K562 (cell line): Measurements from ENCODE around the gene VIM. TPM values are rescaled to one million over a fixed set of nuclear protein-coding genes. Genes with fewer than 3 reads are reported as not detected.
A peak's percentile ranks its signal among the peaks of the same experiment; 100 is the strongest.

Source experiments
- ATAC-seq: fragments of 200-7000 bp; cut with Tn5 transposase; 3 replicates; pipeline ENCODE4 v1.9.1; 2020; ENCODE audit warnings: moderate library complexity
- BruUV-seq: library from RNA; stranded (reverse); fragments of 400-500 nt; replicated peaks from 2 replicates; lab custom pipeline; 2021; lab: Mats Ljungman, UMichigan
- CTCF ChIA-PET: fragments of 300-600 bp; formaldehyde crosslinking; extraction: SDS; loops from one replicate; lab custom pipeline; 2021; ENCODE audit warnings: low intra/inter-chr PET ratio; lab: Yijun Ruan, JAX
- POLR2A ChIA-PET: fragments of 300-600, 350-650 bp; sonication (Branson Sonifier 250); formaldehyde crosslinking; extraction: SDS; loops from one replicate; lab custom pipeline; 2021; ENCODE audit warnings: antibody characterized with exemption, inconsistent platforms; lab: Yijun Ruan, JAX
- DNase-seq, 4 experiments: peaks; one replicate each; pipeline versions ENCODE4 v3.0.0 to v3.0.0-alpha.2; 2011 to 2018; ENCODE audit warnings: low spot score in 3 of 4, mixed read lengths in 3 of 4; ENCODE audit errors: extremely low read depth in 1 of 4
- FAIRE-seq: peaks from 2 replicates; lab custom pipeline; 2011; peaks lifted over from hg19 to GRCh38; lab: Jason Lieb, UNC
- H2AFZ ChIP-seq: 2 replicates; pipeline ENCODE4 v1.6.0; 2011; ENCODE audit warnings: low read depth, low read length, control low read depth, inconsistent platforms
- H3K27ac ChIP-seq: fragments of 200-600 bp; 3 replicates; pipeline ENCODE4 v1.8.0; 2011; ENCODE audit warnings: low read depth, mild to moderate bottlenecking, control low read depth, inconsistent platforms, low read length, moderate library complexity, mixed read lengths; ENCODE audit errors: extremely low read depth
- H3K27me3 ChIP-seq, 2 experiments: fragments of 300-600 bp in 1 of 2; 2 replicates in 1 of 2; 3 replicates in 1 of 2; pipeline versions ENCODE4 v1.6.0 to v1.8.0; 2011; ENCODE audit warnings: inconsistent platforms in 2 of 2, low read length in 2 of 2, mild to moderate bottlenecking in 1 of 2, mixed read lengths in 1 of 2, moderate library complexity in 1 of 2; ENCODE audit not compliant: control insufficient read depth in 2 of 2, insufficient read depth in 2 of 2
- H3K36me3 ChIP-seq: fragments of 300-600 bp; 3 replicates; pipeline ENCODE4 v1.8.0; 2011; ENCODE audit warnings: mild to moderate bottlenecking, low read length, inconsistent platforms; ENCODE audit not compliant: control insufficient read depth, insufficient read depth
- H3K4me1 ChIP-seq, 2 experiments: fragments of 200-600 bp in 1 of 2; replicated peaks in 1 of 2; 2 replicates in 1 of 2; 3 replicates in 1 of 2; pipeline versions ENCODE4 v1.5.1 to v1.8.0; 2011; ENCODE audit warnings: inconsistent platforms in 2 of 2, low read length in 2 of 2, mild to moderate bottlenecking in 1 of 2, mixed read lengths in 1 of 2, moderate library complexity in 1 of 2; ENCODE audit not compliant: control insufficient read depth in 2 of 2, insufficient read depth in 2 of 2
- H3K4me2 ChIP-seq: 2 replicates; pipeline ENCODE4 v1.6.1; 2011; ENCODE audit warnings: low read length, control low read depth, inconsistent platforms, mixed read lengths; ENCODE audit not compliant: insufficient read depth
- H3K4me3 ChIP-seq: fragments of 200-600 bp; sonication (generic), shearing (Covaris generic); 2 replicates; pipeline ENCODE4 v1.5.1; 2016; ENCODE audit warnings: control low read depth, inconsistent platforms
- H3K79me2 ChIP-seq: fragments of 200-600 bp; 3 replicates; pipeline ENCODE4 v1.8.0; 2011; ENCODE audit warnings: low read length, inconsistent platforms; ENCODE audit not compliant: control insufficient read depth, insufficient read depth
- H3K9ac ChIP-seq, 2 experiments: 2 replicates each; pipeline versions ENCODE4 v1.6.0 to v1.6.1; 2011; ENCODE audit warnings: low read depth in 2 of 2, low read length in 2 of 2, control low read depth in 1 of 2, inconsistent platforms in 1 of 2, mild to moderate bottlenecking in 1 of 2, mixed read lengths in 1 of 2; ENCODE audit not compliant: insufficient read depth in 1 of 2
- H3K9me1 ChIP-seq: one replicate; pipeline ENCODE4 v1.6.0; 2011; ENCODE audit warnings: inconsistent platforms, mild to moderate bottlenecking, low read length, moderate library complexity; ENCODE audit not compliant: control insufficient read depth, insufficient read depth
- H3K9me3 ChIP-seq: replicated peaks from 2 replicates; pipeline ENCODE4 v1.5.1; 2011; ENCODE audit warnings: low read depth, low read length, inconsistent platforms; ENCODE audit not compliant: control insufficient read depth, insufficient read depth
- H4K20me1 ChIP-seq: replicated peaks from 2 replicates; pipeline ENCODE4 v1.6.1; 2011; ENCODE audit warnings: low read length, inconsistent platforms, mixed read lengths; ENCODE audit not compliant: control insufficient read depth, insufficient read depth
- BDP1 ChIP-seq: IDR thresholded peaks from 3 replicates; pipeline ENCODE4 v1.6.1; 2011; ENCODE audit not compliant: insufficient read length, insufficient read depth
- CCNT2 ChIP-seq: IDR thresholded peaks from 2 replicates; pipeline ENCODE4 v1.6.1; 2011; ENCODE audit warnings: borderline replicate concordance, low read depth, mild to moderate bottlenecking, moderate library complexity, mixed read lengths, low read length; ENCODE audit not compliant: insufficient read length; ENCODE audit errors: extremely low read depth
- COPS2 ChIP-seq: fragments of 450-650 bp; conservative IDR thresholded peaks from 2 replicates; pipeline ENCODE4 v1.6.1; 2016; ENCODE audit warnings: mild to moderate bottlenecking, moderate library complexity
- DDX20 ChIP-seq: fragments of 450-650 bp; IDR thresholded peaks from 2 replicates; pipeline ENCODE4 v1.6.1; 2016; ENCODE audit warnings: missing genetic modification characterization, low read depth, mild to moderate bottlenecking, missing compliant biosample characterization, moderate library complexity
- ELF4 ChIP-seq: fragments of 450-650 bp; formaldehyde crosslinking; IDR thresholded peaks from 2 replicates; pipeline ENCODE4 v1.4.0; 2022; ENCODE audit warnings: missing genetic modification characterization
- ERF ChIP-seq: fragments of 450-650 bp; formaldehyde crosslinking; IDR thresholded peaks from 2 replicates; pipeline ENCODE4 v1.4.0; 2020; ENCODE audit warnings: mild to moderate bottlenecking, mixed read lengths
- FOXJ2 ChIP-seq: fragments of 200-800 bp; sonication (Bioruptor generic); IDR thresholded peaks from 2 replicates; pipeline ENCODE4 v1.6.1; 2016; ENCODE audit warnings: missing genetic modification characterization, missing compliant biosample characterization
- KLF10 ChIP-seq: fragments of 250-450 bp; sonication (Bioruptor Pico); IDR thresholded peaks from 2 replicates; pipeline ENCODE4 v1.6.1; 2021; ENCODE audit warnings: matching md5 sums
- KLF13 ChIP-seq: fragments of 450-650 bp; IDR thresholded peaks from 2 replicates; pipeline ENCODE4 v1.6.1; 2016; ENCODE audit warnings: missing genetic modification characterization, low read depth, mild to moderate bottlenecking, missing compliant biosample characterization, moderate library complexity, borderline replicate concordance
- KLF16 ChIP-seq: IDR thresholded peaks from 2 replicates; pipeline ENCODE4 v1.6.1; 2016; ENCODE audit warnings: antibody characterized with exemption
- PHTF2 ChIP-seq: fragments of 250-450 bp; sonication (Bioruptor Pico); IDR thresholded peaks from 2 replicates; pipeline ENCODE4 v1.5.0; 2021; ENCODE audit warnings: mild to moderate bottlenecking
- TOE1 ChIP-seq, 2 experiments: fragments of 450-650 bp in 1 of 2; sonication (generic) in 1 of 2; formaldehyde crosslinking in 1 of 2; IDR thresholded peaks; 2 replicates each; pipeline versions ENCODE4 v1.7.1 to v1.8.0; 2016 to 2022; ENCODE audit warnings: borderline replicate concordance in 2 of 2, mild to moderate bottlenecking in 2 of 2, antibody characterized with exemption in 1 of 2, inconsistent platforms in 1 of 2, low read depth in 1 of 2, missing genetic modification reagents in 1 of 2, moderate library complexity in 1 of 2
- ZNF384 ChIP-seq: IDR thresholded peaks from 2 replicates; pipeline ENCODE4 v1.6.1; 2012; ENCODE audit warnings: low read depth, low read length, improper control_type of control experiment
- WGBS: fragments of 100-300 bp; shearing (Covaris generic); methylation state at CpG from one replicate; pipeline ENCODE4 v1.1.6; 2016; ENCODE audit warnings: low coverage, mixed read lengths; ENCODE audit not compliant: insufficient coverage; ENCODE audit errors: missing lambda C conversion rate; 5-methylcytosine and 5-hydroxymethylcytosine counted together
- in situ Hi-C: fragments of 300-500 bp; cut with MboI; formaldehyde crosslinking; loops from 4 replicates; pipeline ENCODE4 v1.15.0; 2018; ENCODE audit warnings: inconsistent platforms, mixed read lengths
- intact Hi-C: fragments of 100-400 bp; cut with micrococcal nuclease; formaldehyde crosslinking; loops from 2 replicates; pipeline ENCODE4 v1.14.2; 2022
- polyA plus RNA-seq, 8 experiments: library from polyadenylated mRNA; depleted of rRNA in 4 of 8; stranded (reverse) in 5 of 8; unstranded in 3 of 8; fragments of >200 nt; fragmentation: Nextera tagmentation in 2 of 8; fragmentation: Illumina TruSeq in 1 of 8; extraction: Ambion mirVana in 2 of 8; extraction: Trizol in 1 of 8; gene quantifications; 2 replicates each; pipeline versions ENCODE4 v1.2.1 to v1.2.3, GENCODE V29; 2011 to 2014; ENCODE audit warnings: inconsistent platforms in 1 of 8, missing spikeins in 1 of 8
- total RNA-seq, 7 experiments: library from RNA; depleted of rRNA in 6 of 7; stranded (reverse); fragments of >200 nt in 6 of 7; fragmentation: Illumina TruSeq in 2 of 7; extraction: Trizol in 2 of 7; gene quantifications; 2 replicates each; pipeline versions ENCODE4 v1.2.1 to v1.2.3, GENCODE V29; 2011 to 2021; ENCODE audit warnings: low replicate concordance in 1 of 7
- TF ChIP-seq, protein P1 (sequence below): fragments of 250-450 bp; sonication (Bioruptor Pico); IDR thresholded peaks from 2 replicates; pipeline ENCODE4 v1.8.0; 2021; ENCODE audit warnings: moderate library complexity, mild to moderate bottlenecking, inconsistent platforms
- TF ChIP-seq, protein P2 (sequence below): sonication (generic); formaldehyde crosslinking; IDR thresholded peaks from 2 replicates; pipeline ENCODE4 v1.8.1; 2023; ENCODE audit warnings: mild to moderate bottlenecking, missing genetic modification reagents, moderate library complexity

The VIM gene
- total and polyA plus RNA-seq, 9 of the 15 experiments (the other 6 are each of a cell fraction or from before 2014, with no cell fraction given) = 86.0 to 621 (median 383) TPM

DNA sequence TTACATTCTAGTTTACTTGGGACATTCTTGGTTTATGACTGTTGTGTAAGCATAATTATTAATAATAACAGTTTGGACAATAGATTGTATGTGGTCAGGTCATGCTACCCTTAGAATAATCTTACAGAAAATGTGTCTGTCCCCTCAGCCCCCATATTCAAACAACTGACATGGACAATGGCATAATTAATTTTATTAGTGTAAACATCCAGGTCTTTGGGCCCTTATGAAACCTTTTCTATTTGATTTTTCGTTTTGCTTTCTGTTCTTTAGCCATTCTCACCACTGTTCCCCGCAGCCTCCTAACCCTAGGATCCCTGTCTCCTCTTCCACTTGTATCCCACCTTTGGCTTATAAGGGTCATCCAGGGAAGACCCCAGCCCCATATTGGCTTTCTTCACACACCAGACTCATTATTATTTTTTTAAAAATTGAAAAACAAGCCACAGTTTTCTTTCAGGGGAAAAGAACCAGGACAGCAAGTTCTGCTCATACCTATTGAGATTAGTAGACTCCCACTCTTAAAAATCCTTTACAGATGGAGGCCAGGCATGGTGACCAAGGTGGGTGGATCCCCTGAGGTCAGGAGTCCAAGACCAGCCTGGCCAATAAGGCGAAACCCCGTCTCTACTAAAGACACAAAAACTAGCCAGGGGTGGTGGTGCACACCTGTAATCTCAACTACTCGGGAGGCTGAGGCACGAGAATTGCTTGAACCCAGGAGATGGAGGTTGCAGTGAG lies 11.5 kb downstream of the VIM start:
- intact Hi-C loops = no loop called here
- ATAC-seq = no peak
- H3K27ac ChIP-seq = no peak overlapping the region

More for the DNA sequence above, 11.5 kb downstream of the VIM start:
- Histone ChIP-seq H3K79me2 (no peaks in the 10 kb centered on the region), H3K4me3 (no peak overlapping the region), H3K9ac (no peak overlapping the region), H3K36me3 (peaks cover 30% of the 10 kb centered on the region), H3K27me3 (no peaks in the 10 kb centered on the region), H2AFZ (0 out of 2 replicates have a peak overlapping the region, but pooled peaks have one; percentile 13), H3K4me2 (no peak overlapping the region), H4K20me1 (no peaks in the 10 kb centered on the region), H3K4me1 (peaks cover 0 to 11% of the 10 kb centered on the region in 2 experiments; a peak in 3 of 5 replicates), H3K9me3 (no peaks in the 10 kb centered on the region), H3K9me1 (no peaks in the 10 kb centered on the region)
- CTCF ChIA-PET = no interaction called here
- BruUV-seq = no TSS peak
- TF ChIP-seq KLF13 = no peak
- TF ChIP-seq CCNT2 = no peak
- no peak for TF ChIP-seq ZNF384
- no peak for TF ChIP-seq BDP1
- TF ChIP-seq KLF10 (CRISPR knock-in tag) = no peak
- no peak for TF ChIP-seq ERF (CRISPR knock-in tag)
- TF ChIP-seq ELF4 (CRISPR knock-in tag) = no peak
- TF ChIP-seq FOXJ2 (tag) = no peak
- no peak for TF ChIP-seq PHTF2
- TF ChIP-seq KLF16 = no peak
- TF ChIP-seq, protein P1, sequence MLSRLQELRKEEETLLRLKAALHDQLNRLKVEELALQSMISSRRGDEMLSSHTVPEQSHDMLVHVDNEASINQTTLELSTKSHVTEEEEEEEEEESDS = no peak
- TF ChIP-seq, protein P2, sequence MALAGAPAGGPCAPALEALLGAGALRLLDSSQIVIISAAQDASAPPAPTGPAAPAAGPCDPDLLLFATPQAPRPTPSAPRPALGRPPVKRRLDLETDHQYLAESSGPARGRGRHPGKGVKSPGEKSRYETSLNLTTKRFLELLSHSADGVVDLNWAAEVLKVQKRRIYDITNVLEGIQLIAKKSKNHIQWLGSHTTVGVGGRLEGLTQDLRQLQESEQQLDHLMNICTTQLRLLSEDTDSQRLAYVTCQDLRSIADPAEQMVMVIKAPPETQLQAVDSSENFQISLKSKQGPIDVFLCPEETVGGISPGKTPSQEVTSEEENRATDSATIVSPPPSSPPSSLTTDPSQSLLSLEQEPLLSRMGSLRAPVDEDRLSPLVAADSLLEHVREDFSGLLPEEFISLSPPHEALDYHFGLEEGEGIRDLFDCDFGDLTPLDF (CRISPR knock-in tag) = no peak
- no peak for TF ChIP-seq DDX20
- no peak for TF ChIP-seq TOE1 (IDR thresholded peaks at IDR 0.05; ENCODE audit: borderline replicate concordance)
- no peak for TF ChIP-seq TOE1 (CRISPR knock-in tag; IDR thresholded peaks at IDR 0.05; ENCODE audit: borderline replicate concordance, low read depth)
- no peak for TF ChIP-seq COPS2
- WGBS = 68% methylated on average over 4 of the region's 6 CpGs
- POLR2A ChIA-PET = interaction anchor here (1.2 to 1.3 kb wide), 2 partner anchors 8 to 38 kb away, joined by 4 to 5 read pairs; partner anchors contain the start of gene TRDMT1
- FAIRE-seq (no peak), DNase-seq (no peak)
- in situ Hi-C loops = no loop called here
